OCI-M1 (cell line): ENCODE results near the gene MAFG.

ENCODE experiments used
- DNase-seq: peaks from one replicate; lab custom pipeline; 2025; lab: John Stamatoyannopoulos, UW

MAFG gene

GRCh38 chr17:81939881-81940385 is 12.4 kb upstream of the MAFG start:
- DNase-seq = no peak

GRCh38 chr17:81939218-81939617 is 11.7 kb upstream of the MAFG start:
- DNase-seq = no peak

DNA sequence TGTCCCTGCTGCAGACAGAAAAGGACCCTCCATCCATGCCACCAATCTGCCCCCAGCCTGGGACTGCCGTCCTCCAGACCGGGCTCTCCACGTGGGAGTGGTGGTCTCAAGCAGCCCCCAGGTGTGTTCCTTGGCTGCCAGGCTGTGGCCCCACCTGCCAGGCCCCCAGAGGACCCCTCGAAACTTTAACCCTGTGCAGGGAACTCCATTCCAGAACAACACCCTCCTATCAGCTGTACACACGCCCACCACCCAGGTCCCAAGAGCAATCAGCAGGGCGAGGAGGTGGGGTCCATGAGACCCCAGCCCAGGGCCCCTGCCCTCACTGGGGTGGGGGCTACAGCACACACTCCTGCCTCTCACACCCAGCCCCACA is 8.2 kb upstream of the MAFG start:
- no peak for DNase-seq

DNA sequence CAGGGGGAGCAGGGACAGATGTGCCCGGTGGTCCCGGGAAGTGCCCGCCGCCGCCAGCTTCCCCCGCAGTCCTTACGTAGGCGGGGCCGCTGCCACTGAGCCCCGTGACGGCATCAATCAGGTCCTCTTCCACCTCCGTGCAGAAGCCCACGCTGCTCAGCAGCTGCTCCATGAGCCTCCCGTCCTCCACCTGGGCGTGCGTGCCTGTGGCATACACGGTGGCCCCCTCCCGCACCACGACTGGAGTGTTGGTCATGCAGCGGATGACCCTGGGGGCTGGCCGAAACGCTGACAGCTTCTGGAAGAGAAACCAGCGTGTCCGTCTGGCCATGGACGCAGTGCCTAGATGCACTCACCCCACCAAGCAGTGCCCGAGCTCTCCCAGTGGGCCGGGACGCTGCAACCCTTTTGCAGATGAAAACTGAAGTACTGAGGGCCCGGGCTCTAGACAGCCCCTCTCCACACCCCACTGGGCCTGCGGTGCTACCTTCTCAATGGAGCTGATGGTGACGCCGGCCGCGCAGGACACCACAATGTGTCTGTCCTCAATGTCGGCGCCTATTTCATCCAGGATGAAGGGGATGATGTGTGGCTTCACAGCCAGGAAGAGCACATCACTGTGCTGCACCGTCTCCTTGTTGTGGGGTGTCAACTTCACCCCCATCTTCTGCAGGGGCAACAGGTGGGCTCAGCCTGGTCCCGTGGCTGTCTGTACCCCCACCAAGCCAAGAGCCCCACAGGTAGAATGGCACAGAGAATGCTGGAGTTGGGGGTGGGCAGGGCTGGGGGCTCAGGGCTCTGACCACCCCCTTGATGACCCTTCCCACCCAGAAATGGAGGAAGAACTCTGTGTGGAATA is 7.5 kb upstream of the MAFG start:
- DNase-seq = no peak

DNA sequence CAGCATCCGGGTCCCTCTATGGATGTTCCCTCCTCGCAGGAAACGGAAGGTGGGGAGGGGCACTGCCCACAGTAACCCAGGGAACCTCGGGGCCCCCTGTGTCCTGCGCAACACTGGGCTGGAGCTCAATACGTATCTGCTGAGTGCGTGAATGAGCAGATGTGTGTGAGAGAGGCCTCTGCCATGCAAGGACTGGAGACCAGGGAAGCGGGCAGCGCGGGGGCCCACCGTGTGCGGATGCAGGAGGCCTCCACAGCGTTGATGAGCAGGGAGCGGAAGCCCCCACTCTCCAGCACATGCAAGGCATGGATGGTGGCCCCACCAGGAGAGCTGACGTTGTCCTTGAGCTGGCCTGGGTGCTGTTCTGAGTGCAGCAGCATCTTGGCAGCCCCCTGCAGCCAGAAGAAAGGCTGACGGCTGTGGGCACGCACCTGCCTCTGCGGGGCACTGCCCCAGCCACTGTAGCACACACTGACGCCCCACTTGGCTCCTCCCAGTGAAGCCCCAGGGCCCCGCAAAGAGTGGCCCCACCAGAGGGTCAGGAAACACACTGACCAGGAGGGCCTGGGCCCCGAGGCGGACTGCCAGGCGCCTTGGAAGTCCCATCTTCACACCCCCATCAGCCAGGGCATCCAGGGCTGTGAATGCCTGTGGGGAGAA is 6.7 kb upstream of the MAFG start:
- DNase-seq = no peak

DNA sequence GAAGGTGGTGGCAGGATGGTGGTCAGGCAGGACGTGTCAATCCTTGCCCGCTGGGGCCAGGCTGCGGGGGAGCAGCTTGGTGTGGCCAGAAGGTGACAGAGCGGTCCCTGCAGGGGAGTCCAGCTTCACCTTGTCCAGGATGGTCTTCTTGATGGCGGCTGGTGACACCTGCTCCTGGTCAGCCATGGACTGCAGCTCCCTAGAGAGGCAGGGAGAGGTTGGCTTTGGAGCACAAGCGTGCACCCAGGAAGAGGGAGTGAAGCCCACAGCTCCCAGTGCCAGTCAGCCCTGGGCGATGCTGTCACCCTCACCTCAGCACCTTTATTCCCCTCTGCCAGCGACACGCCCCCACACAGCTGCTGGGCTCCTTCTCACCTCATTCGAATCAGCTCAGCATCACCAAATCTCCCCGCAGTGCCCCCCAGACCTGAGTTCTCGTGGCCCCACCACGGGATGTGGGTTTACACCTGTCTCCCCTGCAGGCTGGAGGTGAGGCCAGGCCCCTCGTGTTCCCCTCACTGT is 5.7 kb upstream of the MAFG start:
- DNase-seq = no peak

- peak; percentile 90 for DNase-seq
These were observed 4.9 kb upstream of the MAFG start for GRCh38 chr17:81932333-81932983.

- peak; percentile 40 for DNase-seq
These were observed 4.2 kb upstream of the MAFG start for GRCh38 chr17:81931557-81932332.

- no peak for DNase-seq
These were observed 3.6 kb upstream of the MAFG start for GRCh38 chr17:81931189-81931556.

DNA sequence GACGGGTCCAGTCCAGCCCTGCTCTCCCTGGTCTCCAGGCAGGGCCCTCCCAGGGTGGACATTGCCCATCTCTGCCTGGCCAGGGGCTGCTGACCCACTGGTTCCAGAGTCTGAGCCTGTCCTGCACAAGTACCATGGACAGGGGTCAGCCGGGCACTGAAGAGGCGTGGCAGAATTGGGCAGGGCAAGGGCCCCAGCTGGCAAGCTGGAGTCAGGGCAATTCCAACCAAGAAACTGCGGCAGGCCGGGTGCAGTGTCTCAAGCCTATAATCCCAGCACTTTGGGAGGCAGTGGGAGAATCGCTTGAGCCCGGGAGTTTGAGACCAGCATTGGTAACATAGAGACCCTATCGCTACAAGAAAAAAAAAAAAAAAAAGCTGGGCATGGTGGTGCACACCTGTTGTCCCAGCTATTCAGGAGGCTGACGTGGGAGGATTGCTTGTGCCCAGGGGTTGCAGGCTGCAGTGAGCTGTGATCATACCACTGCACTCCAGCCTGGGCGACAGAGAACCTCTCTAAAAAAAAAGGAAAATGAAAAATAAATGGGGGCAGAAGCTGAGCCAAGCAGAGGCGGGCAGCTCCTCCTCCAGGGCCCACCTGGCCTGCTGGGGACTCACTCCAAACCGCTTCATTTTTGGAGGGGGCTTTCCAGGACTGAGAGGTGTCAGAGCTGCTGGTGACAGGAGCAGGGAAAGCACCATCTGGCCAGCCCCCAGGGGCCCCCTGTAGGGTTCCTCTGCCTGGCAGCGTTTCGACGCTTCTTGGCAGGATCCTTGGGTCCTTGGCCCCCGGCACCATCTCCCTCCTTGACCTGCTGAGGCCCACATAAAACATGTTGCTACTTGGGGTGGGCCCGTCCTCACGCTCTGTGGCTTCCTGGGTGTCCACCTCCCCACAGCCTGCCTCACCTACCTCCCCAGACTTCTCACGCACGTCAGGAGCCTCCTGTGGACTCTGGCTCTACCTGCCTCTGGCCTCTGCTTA is 2.9 kb upstream of the MAFG start:
- no peak for DNase-seq

DNA sequence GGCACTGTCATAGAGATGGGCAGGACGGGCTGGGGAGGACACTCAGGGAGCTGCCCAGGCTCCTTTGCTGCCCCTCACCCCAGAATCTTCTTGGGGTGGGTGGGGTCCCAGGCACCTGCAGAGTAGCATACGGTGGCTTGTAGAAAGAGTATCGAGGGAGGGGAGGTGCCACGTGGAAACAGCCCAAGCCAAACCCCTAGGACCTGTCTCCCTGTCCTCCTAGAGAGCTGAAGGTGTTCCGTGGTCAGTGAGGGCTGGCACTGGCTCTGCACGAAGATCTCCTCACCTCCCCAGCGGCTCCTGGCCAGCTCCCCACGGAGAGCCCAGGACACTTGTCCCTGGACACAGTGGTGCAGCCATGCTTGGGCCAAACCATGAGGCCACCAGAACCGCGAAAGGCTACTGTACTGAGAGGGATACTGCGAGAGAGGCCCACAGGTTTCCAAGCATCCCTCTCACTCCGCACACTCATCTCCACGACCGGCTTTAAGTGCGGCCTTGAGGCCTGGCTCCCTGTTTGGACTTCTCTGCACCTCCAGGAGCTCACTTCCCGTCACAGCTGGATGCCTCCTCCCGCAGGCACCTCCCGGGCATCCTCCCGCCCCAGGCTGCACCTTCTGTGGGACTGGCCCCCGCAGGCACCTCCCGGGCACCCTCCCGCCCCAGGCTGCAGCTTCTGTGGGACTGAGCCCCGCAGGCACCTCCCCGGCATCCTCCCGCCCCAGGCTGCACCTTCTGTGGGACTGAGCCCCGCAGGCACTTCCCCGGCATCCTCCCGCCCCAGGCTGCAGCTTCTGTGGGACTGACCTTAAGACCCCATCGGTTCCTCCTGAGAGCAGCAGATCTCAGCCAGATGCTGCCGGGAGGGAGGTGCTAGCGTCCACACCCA is 2.0 kb upstream of the MAFG start:
- DNase-seq = no peak

DNA sequence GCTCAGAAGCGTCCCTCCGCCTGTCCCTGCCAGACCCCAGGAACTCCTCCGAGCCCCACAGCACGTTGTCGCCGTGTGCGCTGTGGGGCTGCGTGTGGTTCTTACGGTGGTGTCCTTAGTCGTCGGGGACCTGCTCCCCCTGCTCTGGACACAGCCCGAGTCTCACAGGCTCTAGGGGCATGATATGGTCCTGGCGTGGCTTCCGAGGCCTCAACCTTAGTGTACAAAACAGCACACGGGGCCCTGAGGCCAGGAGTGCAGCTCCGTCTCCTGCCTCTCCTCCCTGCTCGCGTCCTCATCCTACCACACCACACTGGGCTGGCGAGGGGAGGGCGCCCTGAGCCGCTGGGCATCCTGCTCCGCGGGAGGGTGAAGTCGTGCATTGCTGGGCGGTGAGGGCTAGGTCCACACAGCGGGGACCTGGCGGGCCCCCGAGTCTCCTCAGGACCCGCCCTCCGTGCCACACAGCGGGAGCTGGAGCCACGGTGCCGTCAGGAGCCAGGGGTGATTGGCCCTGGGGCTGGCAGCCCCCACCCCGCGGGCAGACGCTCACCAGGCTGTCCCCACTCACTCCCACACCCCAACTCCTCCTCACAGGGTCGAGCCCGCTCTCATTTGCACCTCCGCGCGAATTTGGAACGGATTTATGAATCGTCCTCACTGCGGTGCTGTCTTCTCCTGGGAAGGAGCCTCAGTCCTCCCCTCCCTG is 1.2 kb upstream of the MAFG start:
- no peak for DNase-seq

DNA sequence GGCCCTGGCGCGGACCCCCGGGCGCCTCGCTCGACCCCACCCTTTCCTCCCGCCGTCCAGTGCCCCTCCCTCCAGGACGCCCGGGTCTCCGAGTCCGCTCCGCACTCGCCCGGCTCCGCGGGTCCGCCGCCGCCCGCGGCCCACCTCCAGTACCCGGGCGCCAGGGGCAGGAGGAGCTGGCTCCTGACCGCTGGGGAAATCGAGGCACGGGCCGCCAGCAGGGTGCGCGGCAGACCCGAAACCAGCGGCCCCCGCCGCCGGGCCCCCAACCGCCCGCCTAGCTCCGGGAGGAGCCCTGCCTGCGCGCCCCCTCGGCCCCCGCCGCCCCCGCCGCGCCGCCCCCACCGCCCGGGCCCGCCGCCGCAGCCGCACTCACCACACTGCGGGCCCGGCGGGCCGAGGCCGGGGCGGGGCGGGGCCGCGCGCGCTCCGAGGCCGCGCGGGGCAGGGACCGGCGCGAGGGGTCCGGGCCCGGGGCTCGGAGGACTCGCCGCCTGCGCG is 333 bp downstream of the MAFG start:
- no peak for DNase-seq

GRCh38 chr17:81926451-81927151 is 934 bp downstream of the MAFG start:
- peak; percentile 88 for DNase-seq

DNA sequence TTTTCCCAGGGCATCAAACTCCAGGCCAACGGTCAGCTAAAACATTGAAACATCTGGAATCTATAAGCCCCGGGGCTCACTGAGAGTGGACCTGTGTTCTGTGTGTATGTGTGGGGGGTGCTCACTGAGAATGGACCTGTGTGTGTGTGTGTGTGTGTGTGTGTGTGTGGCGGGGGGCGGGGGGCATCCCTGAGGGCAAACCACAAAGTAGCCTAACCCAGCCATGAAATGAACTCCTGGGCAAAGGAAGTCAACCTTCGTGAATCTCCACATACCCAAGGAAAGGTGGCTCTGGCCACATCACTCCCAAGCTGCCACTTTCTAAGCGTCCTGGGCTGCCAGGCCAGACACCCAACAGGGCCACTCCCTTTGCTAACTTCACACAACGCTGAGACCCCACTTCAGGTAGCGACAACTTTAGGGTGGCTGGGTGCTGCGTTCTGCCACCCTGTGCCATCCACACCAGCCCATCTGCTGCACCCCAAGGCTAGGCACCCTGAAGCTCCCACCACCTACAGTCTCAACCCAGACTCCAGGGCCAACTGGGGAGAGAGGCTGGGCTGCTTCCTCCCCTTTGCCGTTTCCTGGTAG is 1.6 kb downstream of the MAFG start:
- DNase-seq = no peak

- peak; percentile 33 for DNase-seq
These were observed 2.7 kb downstream of the MAFG start for GRCh38 chr17:81924557-81925532.
